OCI-LY1 (cell line): ENCODE results near the gene GABRG3.

Source experiments
- H2AFZ ChIP-seq: fragments of 200-600 bp; sonication (generic), shearing (Covaris generic); 2 replicates; pipeline ENCODE4 v1.6.0; 2014; ENCODE audit warnings: antibody characterized with exemption, mild to moderate bottlenecking, low read length
- H3F3A ChIP-seq: fragments of 200-600 bp; sonication (generic), shearing (Covaris generic); 2 replicates; pipeline ENCODE4 v1.6.0; 2014; ENCODE audit warnings: mild to moderate bottlenecking, antibody characterized with exemption, low read length, moderate library complexity; ENCODE audit not compliant: insufficient read depth
- H3K27ac ChIP-seq: fragments of 200-600 bp; sonication (generic); 2 replicates; pipeline ENCODE4 v1.5.1; 2014; ENCODE audit warnings: low read length, mixed run types, mild to moderate bottlenecking, low read depth; ENCODE audit not compliant: poor library complexity, severe bottlenecking
- H3K27me3 ChIP-seq: fragments of 200-600 bp; sonication (generic); 2 replicates; pipeline ENCODE4 v1.6.0; 2014; ENCODE audit warnings: antibody characterized with exemption, mild to moderate bottlenecking, low read length, moderate library complexity; ENCODE audit not compliant: insufficient read depth
- H3K36me3 ChIP-seq: fragments of 200-600 bp; sonication (generic); 2 replicates; pipeline ENCODE4 v1.6.1; 2014; ENCODE audit warnings: mild to moderate bottlenecking, antibody characterized with exemption, low read length, moderate library complexity, mixed read lengths; ENCODE audit not compliant: insufficient read depth
- H3K4me1 ChIP-seq: fragments of 200-600 bp; sonication (generic); 2 replicates; pipeline ENCODE4 v1.5.1; 2014; ENCODE audit warnings: mild to moderate bottlenecking, low read length, moderate library complexity; ENCODE audit not compliant: insufficient read depth, severe bottlenecking
- H3K4me2 ChIP-seq: fragments of 200-600 bp; sonication (generic), shearing (Covaris generic); 2 replicates; pipeline ENCODE4 v1.6.1; 2014; ENCODE audit warnings: low read length
- H3K4me3 ChIP-seq: fragments of 200-600 bp; sonication (generic); 2 replicates; pipeline ENCODE4 v1.5.1; 2014; ENCODE audit warnings: low read length, low read depth, mild to moderate bottlenecking, mixed read lengths; ENCODE audit not compliant: poor library complexity, severe bottlenecking
- H3K79me2 ChIP-seq: fragments of 200-600 bp; shearing (Covaris generic); 2 replicates; pipeline ENCODE4 v1.6.1; 2016; ENCODE audit warnings: mixed run types, low read length, mixed read lengths; ENCODE audit not compliant: insufficient read depth
- H3K9ac ChIP-seq: fragments of 200-600 bp; sonication (generic), shearing (Covaris generic); 2 replicates; pipeline ENCODE4 v1.6.1; 2014; ENCODE audit warnings: mild to moderate bottlenecking, low read length, mixed read lengths
- H3K9me2 ChIP-seq: fragments of 200-600 bp; sonication (generic), shearing (Covaris generic); 2 replicates; pipeline ENCODE4 v1.6.1; 2014; ENCODE audit warnings: low read depth, mild to moderate bottlenecking, low read length, mixed read lengths
- H3K9me3 ChIP-seq: fragments of 200-600 bp; shearing (Covaris generic); 2 replicates; pipeline ENCODE4 v1.6.1; 2014; ENCODE audit warnings: low read length, mixed read lengths
- H4K20me1 ChIP-seq: fragments of 200-600 bp; sonication (generic), shearing (Covaris generic); 2 replicates; pipeline ENCODE4 v1.6.0; 2016; ENCODE audit warnings: mild to moderate bottlenecking, low read length; ENCODE audit not compliant: insufficient read depth
- CTCF ChIP-seq: fragments of 200-600 bp; sonication (generic), shearing (Covaris generic); IDR thresholded peaks from 2 replicates; pipeline ENCODE4 v1.5.1; 2017; ENCODE audit warnings: mild to moderate bottlenecking, antibody characterized with exemption, low read length, moderate library complexity, mixed read lengths
- EZH2 ChIP-seq: fragments of 200-600 bp; sonication (generic), shearing (Covaris generic); IDR thresholded peaks from 2 replicates; pipeline ENCODE4 v1.8.0; 2017; ENCODE audit warnings: borderline replicate concordance, mixed run types, mild to moderate bottlenecking, antibody characterized with exemption, low read length, moderate library complexity, mixed read lengths

The GABRG3 gene

GRCh38 chr15:27583651-27584050, 612.7 kb downstream of the GABRG3 start:
- no peak overlapping the region for H3K27ac ChIP-seq
- H2AFZ ChIP-seq, result no peak overlapping the region
- no peaks in the 10 kb centered on the region for H3K4me1 ChIP-seq
- H4K20me1 ChIP-seq, result no peaks in the 10 kb centered on the region
- no peak overlapping the region for H3K9ac ChIP-seq
- H3K79me2 ChIP-seq, result no peaks in the 10 kb centered on the region
- no peaks in the 10 kb centered on the region for H3K36me3 ChIP-seq
- no peaks in the 10 kb centered on the region for H3F3A ChIP-seq
- TF ChIP-seq EZH2, result no peak
- TF ChIP-seq CTCF, result no peak
- no peaks in the 10 kb centered on the region for H3K9me3 ChIP-seq
- H3K4me3 ChIP-seq, result no peak overlapping the region
- no peaks in the 10 kb centered on the region for H3K27me3 ChIP-seq
- no peaks in the 10 kb centered on the region for H3K9me2 ChIP-seq
- H3K4me2 ChIP-seq, result no peak overlapping the region

GRCh38 chr15:27585041-27585640, 614.2 kb downstream of the GABRG3 start:
- Histone ChIP-seq H3K79me2 (no peaks in the 10 kb centered on the region), H4K20me1 (no peaks in the 10 kb centered on the region), H3K9me3 (no peaks in the 10 kb centered on the region), H3F3A (no peaks in the 10 kb centered on the region), H3K27me3 (no peaks in the 10 kb centered on the region), H3K9ac (no peak overlapping the region), H3K36me3 (no peaks in the 10 kb centered on the region), H3K4me3 (no peak overlapping the region), H2AFZ (no peak overlapping the region), H3K27ac (no peak overlapping the region), H3K4me1 (no peaks in the 10 kb centered on the region), H3K4me2 (no peak overlapping the region), H3K9me2 (no peaks in the 10 kb centered on the region)
- TF ChIP-seq CTCF (no peak), EZH2 (no peak)

- no peak for TF ChIP-seq EZH2
- no peak overlapping the region for H3K4me3 ChIP-seq
- no peak overlapping the region for H3K27ac ChIP-seq
- no peaks in the 10 kb centered on the region for H3K36me3 ChIP-seq
- H3K27me3 ChIP-seq, result no peaks in the 10 kb centered on the region
- H3K9me3 ChIP-seq, result no peaks in the 10 kb centered on the region
- no peaks in the 10 kb centered on the region for H4K20me1 ChIP-seq
- no peaks in the 10 kb centered on the region for H3K4me1 ChIP-seq
- H3K9ac ChIP-seq, result no peak overlapping the region
- no peaks in the 10 kb centered on the region for H3K9me2 ChIP-seq
- H2AFZ ChIP-seq, result no peak overlapping the region
- H3K4me2 ChIP-seq, result no peak overlapping the region
- H3K79me2 ChIP-seq, result no peaks in the 10 kb centered on the region
- no peaks in the 10 kb centered on the region for H3F3A ChIP-seq
Measured at GRCh38 chr15:27587810-27588209, 616.8 kb downstream of the GABRG3 start.

- H3K4me3 ChIP-seq, result no peak overlapping the region
- H3K27me3 ChIP-seq, result no peaks in the 10 kb centered on the region
- no peak overlapping the region for H3K27ac ChIP-seq
- H3K9me2 ChIP-seq, result no peaks in the 10 kb centered on the region
- no peaks in the 10 kb centered on the region for H3F3A ChIP-seq
- H3K79me2 ChIP-seq, result no peaks in the 10 kb centered on the region
- no peaks in the 10 kb centered on the region for H4K20me1 ChIP-seq
- H3K4me2 ChIP-seq, result no peak overlapping the region
- no peaks in the 10 kb centered on the region for H3K36me3 ChIP-seq
- H3K4me1 ChIP-seq, result no peaks in the 10 kb centered on the region
- H3K9me3 ChIP-seq, result no peaks in the 10 kb centered on the region
- no peak overlapping the region for H2AFZ ChIP-seq
- H3K9ac ChIP-seq, result no peak overlapping the region
- TF ChIP-seq CTCF, result no peak
- no peak for TF ChIP-seq EZH2
Measured at GRCh38 chr15:27589260-27589659, 618.3 kb downstream of the GABRG3 start.
